Rectal smooth muscle tissue (tissue), 1 donor: Measurements from ENCODE around the gene POR.
A peak's percentile ranks its signal among the peaks of the same experiment; 100 is the strongest.

Source experiments
- H3K27ac ChIP-seq: one replicate; pipeline ENCODE4 v1.7.0; 2013; ENCODE audit warnings: low read depth, low read length, inconsistent platforms
- H3K27me3 ChIP-seq: one replicate; pipeline ENCODE4 v1.7.0; 2013; ENCODE audit warnings: low read length; ENCODE audit not compliant: control insufficient read depth, insufficient read depth
- H3K36me3 ChIP-seq: one replicate; pipeline ENCODE4 v1.7.0; 2013; ENCODE audit warnings: low read length; ENCODE audit not compliant: control insufficient read depth, insufficient read depth
- H3K4me1 ChIP-seq: one replicate; pipeline ENCODE4 v1.7.0; 2013; ENCODE audit warnings: low read length; ENCODE audit not compliant: control insufficient read depth, insufficient read depth
- H3K4me3 ChIP-seq: one replicate; pipeline ENCODE4 v1.7.0; 2013; ENCODE audit warnings: low read length
- H3K9ac ChIP-seq: one replicate; pipeline ENCODE4 v1.7.0; 2013; ENCODE audit warnings: low read length

Gene POR

DNA sequence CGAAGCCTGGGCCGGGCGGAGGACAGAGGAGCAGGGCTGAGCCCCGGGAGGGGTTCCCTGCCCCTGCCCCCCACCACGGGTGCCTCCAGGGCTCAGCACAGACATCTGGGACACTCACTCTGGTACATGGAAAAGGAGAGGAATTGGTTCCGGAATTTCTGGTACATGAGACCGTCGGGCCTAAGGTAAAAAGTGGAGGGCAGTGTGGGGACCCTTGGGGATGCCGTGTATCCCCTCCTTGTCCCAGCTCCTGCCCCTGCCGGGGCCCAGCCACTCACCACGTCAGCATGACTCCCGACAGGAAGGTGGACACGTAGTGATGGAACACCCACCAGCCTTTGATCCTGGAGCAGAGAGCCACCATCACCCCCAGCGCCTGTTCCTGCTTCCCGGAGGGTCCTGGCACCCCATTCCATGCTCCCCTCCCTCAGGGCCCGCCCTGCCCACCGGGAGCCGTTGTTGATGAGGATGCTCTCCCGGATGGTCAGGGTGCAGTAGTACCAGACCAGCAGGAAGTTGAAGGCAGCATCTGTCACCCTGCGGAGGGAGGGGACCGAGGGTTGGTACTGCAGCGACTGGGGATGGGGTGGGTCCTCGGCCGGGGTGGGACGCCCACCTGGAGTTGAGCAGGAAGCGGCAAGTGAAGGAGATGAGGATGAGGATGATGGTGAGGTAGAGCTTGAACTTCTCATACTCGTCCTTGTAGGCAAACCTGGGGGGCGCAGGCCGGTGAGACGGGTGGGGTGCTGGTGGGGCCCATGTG lies 73.0 kb downstream of the POR start:
- Histone ChIP-seq H3K27me3 (no peaks in the 10 kb centered on the region), H3K4me3 (no peak overlapping the region), H3K4me1 (peaks cover 2% of the 10 kb centered on the region), H3K27ac (no peak overlapping the region), H3K9ac (no peak overlapping the region), H3K36me3 (peaks cover 19% of the 10 kb centered on the region)

DNA sequence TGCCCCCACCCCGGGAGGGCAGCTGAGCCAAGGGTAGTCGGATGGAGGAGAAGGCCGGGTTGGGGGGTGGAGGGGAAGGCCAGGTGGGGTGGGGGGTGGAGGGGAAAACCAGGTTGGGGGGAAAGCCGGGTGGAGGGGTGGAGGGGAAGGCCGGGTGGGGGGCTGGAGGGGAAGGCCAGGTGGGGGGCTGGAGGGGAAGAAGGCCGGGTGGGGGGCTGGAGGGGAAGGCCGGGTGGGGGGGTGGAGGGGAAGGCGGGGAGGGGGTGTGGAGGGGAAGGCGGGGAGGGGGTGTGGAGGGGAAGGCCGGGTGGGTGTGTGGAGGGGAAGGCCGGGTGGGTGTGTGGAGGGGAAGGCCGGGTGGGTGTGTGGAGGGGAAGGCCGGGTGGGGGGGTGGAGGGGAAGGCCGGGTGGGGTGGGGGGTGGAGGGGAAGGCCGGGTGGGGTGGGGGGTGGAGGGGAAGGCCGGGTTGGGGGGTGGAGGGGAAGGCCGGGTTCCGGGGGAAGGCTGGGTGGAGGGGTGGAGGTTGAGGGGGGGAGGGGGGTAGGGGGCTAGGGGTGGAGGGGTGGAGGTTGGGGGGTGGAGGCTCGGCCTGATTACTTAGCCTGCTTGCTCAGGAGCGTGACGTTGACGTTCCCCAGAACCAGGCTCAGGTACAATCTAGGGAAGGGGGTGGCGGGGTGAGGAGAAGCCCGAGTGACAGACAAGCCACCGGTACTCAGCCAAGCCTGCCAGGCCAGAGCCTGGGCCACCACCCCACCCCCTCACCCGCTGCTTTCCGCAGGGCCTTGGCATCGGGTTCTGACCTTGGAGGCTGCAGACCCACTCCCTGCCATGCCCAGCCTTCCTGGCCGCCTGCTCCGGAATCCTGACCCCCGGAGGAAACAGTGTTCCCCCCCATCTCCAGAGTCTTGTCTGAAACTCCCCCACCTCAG lies 73.9 kb downstream of the POR start:
- Histone ChIP-seq H3K36me3 (peaks cover 14% of the 10 kb centered on the region), H3K9ac (no peak overlapping the region), H3K4me3 (peak overlapping the region; percentile 4), H3K27me3 (no peaks in the 10 kb centered on the region), H3K4me1 (peaks cover 8% of the 10 kb centered on the region), H3K27ac (peak overlapping the region; percentile 56)

GRCh38 chr7:75989500-75990388 lies 74.8 kb downstream of the POR start:
- Histone ChIP-seq H3K27ac (peak overlapping the region; percentile 56), H3K9ac (no peak overlapping the region), H3K4me3 (peak overlapping the region; percentile 4), H3K27me3 (no peaks in the 10 kb centered on the region), H3K36me3 (peaks cover 14% of the 10 kb centered on the region), H3K4me1 (peaks cover 8% of the 10 kb centered on the region)

- H3K9ac ChIP-seq: no peak overlapping the region
- H3K27me3 ChIP-seq: no peaks in the 10 kb centered on the region
- H3K36me3 ChIP-seq: peaks cover 7% of the 10 kb centered on the region
- H3K4me3 ChIP-seq: no peak overlapping the region
- peaks cover 8% of the 10 kb centered on the region for H3K4me1 ChIP-seq
- H3K27ac ChIP-seq: no peak overlapping the region
Observed at GRCh38 chr7:75991531-75992082, 76.7 kb downstream of the POR start.

DNA sequence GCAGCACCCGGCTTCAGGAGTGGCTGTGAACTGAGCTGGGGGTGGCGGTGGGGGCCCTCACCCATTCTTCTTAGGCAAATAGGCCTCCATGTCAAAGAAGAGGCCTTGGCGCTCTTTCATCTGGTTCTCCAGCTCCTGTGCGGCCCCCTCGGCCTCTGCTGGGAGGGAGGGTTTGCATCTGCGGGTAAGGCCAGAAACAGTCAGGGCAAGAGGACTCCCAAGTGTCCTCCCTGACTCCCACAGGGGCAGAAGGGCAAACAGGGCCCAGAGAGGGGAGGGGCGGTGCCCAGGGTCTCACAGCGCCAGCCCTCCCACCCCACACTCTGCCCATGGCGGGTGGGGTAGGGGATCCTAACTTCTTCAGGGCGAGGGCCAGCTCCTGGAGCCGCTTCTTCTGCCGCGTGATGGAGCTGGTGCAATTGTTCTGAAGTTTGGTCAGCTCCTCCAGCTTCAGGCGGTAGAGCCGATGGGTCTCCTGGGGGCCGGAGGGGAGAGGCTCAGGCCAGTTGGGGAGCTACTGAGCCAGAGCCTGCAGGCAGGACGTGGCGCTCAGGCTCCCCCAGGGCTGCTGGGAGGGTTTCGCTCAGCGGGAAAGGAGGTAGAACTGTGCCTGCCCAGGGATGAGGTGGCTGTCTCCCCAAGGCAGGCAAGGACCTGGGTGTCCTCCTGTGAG lies 77.3 kb downstream of the POR start:
- Histone ChIP-seq H3K27me3 (no peaks in the 10 kb centered on the region), H3K36me3 (peaks cover 4% of the 10 kb centered on the region), H3K4me3 (no peak overlapping the region), H3K4me1 (peaks cover 8% of the 10 kb centered on the region), H3K9ac (no peak overlapping the region), H3K27ac (no peak overlapping the region)

GRCh38 chr7:75993689-75994387 lies 78.9 kb downstream of the POR start:
- Histone ChIP-seq H3K4me1 (peaks cover 8% of the 10 kb centered on the region), H3K27me3 (no peaks in the 10 kb centered on the region), H3K27ac (peak overlapping the region; percentile 93), H3K4me3 (peak overlapping the region; percentile 89), H3K36me3 (no peaks in the 10 kb centered on the region), H3K9ac (peak overlapping the region; percentile 70)

- H3K27me3 ChIP-seq: no peaks in the 10 kb centered on the region
- H3K36me3 ChIP-seq: no peaks in the 10 kb centered on the region
- H3K4me1 ChIP-seq: peaks cover 5% of the 10 kb centered on the region
- H3K4me3 ChIP-seq: peak within 1 kb of the TSS; percentile 89
- peak within 1 kb of the TSS; percentile 70 for H3K9ac ChIP-seq
- H3K27ac ChIP-seq: peak within 1 kb of the TSS; percentile 93
Observed at GRCh38 chr7:75994388-75995051, 79.6 kb downstream of the POR start, which contains the start of gene TMEM120A. TMEM120A (minus strand) TSS chr7:75994595; CDS start chr7:75994570, 25 bp downstream.

DNA sequence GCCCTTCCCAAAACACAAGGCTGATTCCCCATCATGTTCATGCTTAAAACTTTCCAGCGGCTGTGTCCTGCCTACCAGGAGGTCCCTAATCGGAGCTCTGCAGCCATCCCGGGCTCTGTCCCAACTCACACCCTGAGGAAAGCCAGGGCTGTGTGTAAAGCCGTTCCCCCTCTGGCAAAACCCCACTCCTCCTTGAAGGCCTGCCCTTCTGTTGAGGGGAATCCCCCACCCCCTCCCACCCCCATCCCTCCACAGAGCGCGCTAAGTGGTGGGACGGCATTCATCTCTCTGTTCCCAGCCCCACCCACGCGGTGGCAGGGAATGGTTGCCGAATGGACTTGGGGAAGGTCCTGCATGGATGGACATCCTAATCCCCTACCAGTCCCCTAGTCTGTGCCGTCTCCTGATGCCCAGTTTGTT lies 80.1 kb downstream of the POR start:
- Histone ChIP-seq H3K36me3 (no peaks in the 10 kb centered on the region), H3K27me3 (no peaks in the 10 kb centered on the region), H3K4me3 (peak overlapping the region; percentile 67), H3K9ac (peak overlapping the region; percentile 20), H3K27ac (peak overlapping the region; percentile 44), H3K4me1 (peaks cover 5% of the 10 kb centered on the region)

DNA sequence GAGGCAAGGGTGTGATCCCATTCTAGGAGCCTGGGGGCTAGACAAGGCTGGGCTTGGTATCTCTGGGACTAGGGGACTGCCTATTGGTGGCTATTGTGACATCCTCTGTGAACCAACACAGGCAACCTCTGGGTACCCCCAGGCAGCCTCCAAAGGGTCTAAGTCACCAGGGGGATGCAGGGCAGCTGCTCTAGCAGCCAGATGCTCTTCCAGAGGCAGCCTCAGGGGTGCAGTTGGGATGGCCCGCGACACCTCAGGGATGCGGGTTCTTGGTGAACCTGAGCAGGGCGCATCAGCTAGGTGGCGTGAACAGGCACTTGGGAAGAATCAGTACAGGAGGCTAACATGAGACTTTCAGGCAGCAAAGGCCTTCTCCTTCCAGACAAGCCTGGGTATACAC lies 81.0 kb downstream of the POR start:
- H3K36me3 ChIP-seq: peaks cover 1% of the 10 kb centered on the region
- H3K4me1 ChIP-seq: peaks cover 5% of the 10 kb centered on the region
- no peaks in the 10 kb centered on the region for H3K27me3 ChIP-seq
- no peak overlapping the region for H3K9ac ChIP-seq
- no peak overlapping the region for H3K27ac ChIP-seq
- no peak overlapping the region for H3K4me3 ChIP-seq

GRCh38 chr7:75996476-75996875 lies 81.5 kb downstream of the POR start:
- peaks cover 5% of the 10 kb centered on the region for H3K4me1 ChIP-seq
- H3K9ac ChIP-seq: no peak overlapping the region
- no peaks in the 10 kb centered on the region for H3K27me3 ChIP-seq
- H3K27ac ChIP-seq: no peak overlapping the region
- H3K4me3 ChIP-seq: no peak overlapping the region
- H3K36me3 ChIP-seq: peaks cover 3% of the 10 kb centered on the region
